ENCODE results near the gene PTPRN2.

The PTPRN2 gene

GRCh38 chr7:157867685-157868305 is 719.8 kb downstream of the PTPRN2 start:
- no peak for DNase-seq

GRCh38 chr7:157866336-157866924 is 721.2 kb downstream of the PTPRN2 start:
- no peak for DNase-seq

- DNase-seq = no peak
These were observed 722.1 kb downstream of the PTPRN2 start for GRCh38 chr7:157865351-157866165.

GRCh38 chr7:157864911-157865310 is 722.7 kb downstream of the PTPRN2 start:
- no peak for DNase-seq

GRCh38 chr7:157863906-157864810 is 723.5 kb downstream of the PTPRN2 start:
- DNase-seq = no peak

GRCh38 chr7:157863176-157863575 is 724.4 kb downstream of the PTPRN2 start:
- DNase-seq = no peak

GRCh38 chr7:157862731-157863130 is 724.9 kb downstream of the PTPRN2 start:
- DNase-seq = no peak

- DNase-seq = no peak
These were observed 726.1 kb downstream of the PTPRN2 start for GRCh38 chr7:157861551-157861950.

GRCh38 chr7:157861031-157861491 is 726.6 kb downstream of the PTPRN2 start:
- no peak for DNase-seq

- no peak for DNase-seq
These were observed 727.2 kb downstream of the PTPRN2 start for GRCh38 chr7:157860406-157860805.

- DNase-seq = no peak
These were observed 727.7 kb downstream of the PTPRN2 start for GRCh38 chr7:157859915-157860314.

GRCh38 chr7:157857578-157858075 is 730.0 kb downstream of the PTPRN2 start:
- DNase-seq = no peak

- DNase-seq = no peak
These were observed 730.6 kb downstream of the PTPRN2 start for GRCh38 chr7:157856873-157857577.

GRCh38 chr7:157855452-157856213 is 732.0 kb downstream of the PTPRN2 start:
- DNase-seq = no peak

- no peak for DNase-seq
These were observed 732.6 kb downstream of the PTPRN2 start for GRCh38 chr7:157855016-157855415.

GRCh38 chr7:157854066-157854891 is 733.3 kb downstream of the PTPRN2 start:
- no peak for DNase-seq

GRCh38 chr7:157853789-157854065 is 733.9 kb downstream of the PTPRN2 start:
- no peak for DNase-seq

- no peak for DNase-seq
These were observed 734.4 kb downstream of the PTPRN2 start for GRCh38 chr7:157853076-157853788.

GRCh38 chr7:157851501-157852067 is 736.0 kb downstream of the PTPRN2 start:
- no peak for DNase-seq

Measured in fibroblast of skin of abdomen (primary cell).